ENCODE measurements around the gene FAM156A.

FAM156A gene

DNA sequence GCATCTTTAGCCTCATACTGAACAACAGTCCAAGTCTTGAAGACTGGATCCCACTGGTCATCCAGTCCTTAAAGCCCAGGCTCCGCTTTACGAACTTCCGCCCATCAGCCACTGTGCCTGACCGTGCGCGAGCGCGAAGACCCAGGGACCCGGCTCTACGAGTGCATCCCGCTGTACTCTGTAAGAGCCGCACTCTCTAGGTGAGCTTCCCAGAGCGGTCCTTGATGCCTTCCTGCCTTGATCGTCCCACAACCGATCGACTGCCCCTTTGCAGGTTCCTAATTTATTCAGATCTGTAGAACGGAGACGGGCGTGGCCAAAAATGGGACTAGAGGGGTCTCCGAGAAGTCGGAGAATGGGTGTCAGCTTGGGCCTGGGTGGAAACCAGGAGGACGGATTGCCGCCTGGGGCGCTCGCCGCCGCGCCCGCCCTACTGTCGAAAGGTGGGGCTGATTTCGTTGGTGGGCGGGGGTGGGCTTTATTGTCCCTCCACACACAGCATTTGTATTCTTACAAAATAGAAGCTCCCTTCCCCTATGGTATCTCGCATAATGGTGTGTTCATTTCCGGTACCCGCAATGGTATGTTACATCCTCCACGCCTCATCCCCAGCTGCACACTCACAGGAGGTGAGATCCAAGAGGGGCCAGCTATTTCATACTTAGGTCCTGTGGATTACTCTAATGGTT lies 42.3 kb upstream of the FAM156A start:
- TF ChIP-seq ISL1 (CRISPR knock-in tag; IDR thresholded peaks at IDR 0.05) (no peak), BACH2 (CRISPR knock-in tag; IDR thresholded peaks at IDR 0.05; ENCODE audit: borderline replicate concordance) (no peak), SNAI2 (CRISPR knock-in tag; IDR thresholded peaks at IDR 0.05) (no peak), ZFP30 (CRISPR knock-in tag; IDR thresholded peaks at IDR 0.05) (no peak), OSR1 (CRISPR knock-in tag; IDR thresholded peaks at IDR 0.05) (no peak), ZNF565 (CRISPR knock-in tag; conservative IDR thresholded peaks at IDR 0.05; ENCODE audit: low read depth) (no peak), ZNF8 (CRISPR knock-in tag; IDR thresholded peaks at IDR 0.05) (no peak), ZFP3 (CRISPR knock-in tag; IDR thresholded peaks at IDR 0.05) (no peak), TOX (CRISPR knock-in tag; IDR thresholded peaks at IDR 0.05; ENCODE audit: borderline replicate concordance) (no peak), CSDC2 (CRISPR knock-in tag; IDR thresholded peaks at IDR 0.05) (no peak), ZC3H10 (CRISPR knock-in tag; IDR thresholded peaks at IDR 0.05) (no peak), ZNF70 (CRISPR knock-in tag; IDR thresholded peaks at IDR 0.05) (no peak), ESRRG (CRISPR knock-in tag; IDR thresholded peaks at IDR 0.05) (no peak), GLIS3 (CRISPR knock-in tag; IDR thresholded peaks at IDR 0.05) (no peak)
- TF ChIP-seq, protein P1, sequence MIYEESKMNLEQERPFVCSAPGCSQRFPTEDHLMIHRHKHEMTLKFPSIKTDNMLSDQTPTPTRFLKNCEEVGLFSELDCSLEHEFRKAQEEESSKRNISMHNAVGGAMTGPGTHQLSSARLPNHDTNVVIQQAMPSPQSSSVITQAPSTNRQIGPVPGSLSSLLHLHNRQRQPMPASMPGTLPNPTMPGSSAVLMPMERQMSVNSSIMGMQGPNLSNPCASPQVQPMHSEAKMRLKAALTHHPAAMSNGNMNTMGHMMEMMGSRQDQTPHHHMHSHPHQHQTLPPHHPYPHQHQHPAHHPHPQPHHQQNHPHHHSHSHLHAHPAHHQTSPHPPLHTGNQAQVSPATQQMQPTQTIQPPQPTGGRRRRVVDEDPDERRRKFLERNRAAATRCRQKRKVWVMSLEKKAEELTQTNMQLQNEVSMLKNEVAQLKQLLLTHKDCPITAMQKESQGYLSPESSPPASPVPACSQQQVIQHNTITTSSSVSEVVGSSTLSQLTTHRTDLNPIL (CRISPR knock-in tag; IDR thresholded peaks at IDR 0.05; ENCODE audit: low read depth) = no peak
- TF ChIP-seq, protein P2, sequence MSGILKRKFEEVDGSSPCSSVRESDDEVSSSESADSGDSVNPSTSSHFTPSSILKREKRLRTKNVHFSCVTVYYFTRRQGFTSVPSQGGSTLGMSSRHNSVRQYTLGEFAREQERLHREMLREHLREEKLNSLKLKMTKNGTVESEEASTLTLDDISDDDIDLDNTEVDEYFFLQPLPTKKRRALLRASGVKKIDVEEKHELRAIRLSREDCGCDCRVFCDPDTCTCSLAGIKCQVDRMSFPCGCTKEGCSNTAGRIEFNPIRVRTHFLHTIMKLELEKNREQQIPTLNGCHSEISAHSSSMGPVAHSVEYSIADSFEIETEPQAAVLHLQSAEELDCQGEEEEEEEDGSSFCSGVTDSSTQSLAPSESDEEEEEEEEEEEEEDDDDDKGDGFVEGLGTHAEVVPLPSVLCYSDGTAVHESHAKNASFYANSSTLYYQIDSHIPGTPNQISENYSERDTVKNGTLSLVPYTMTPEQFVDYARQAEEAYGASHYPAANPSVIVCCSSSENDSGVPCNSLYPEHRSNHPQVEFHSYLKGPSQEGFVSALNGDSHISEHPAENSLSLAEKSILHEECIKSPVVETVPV (CRISPR knock-in tag; IDR thresholded peaks at IDR 0.05) = no peak
- TF ChIP-seq, protein P3, sequence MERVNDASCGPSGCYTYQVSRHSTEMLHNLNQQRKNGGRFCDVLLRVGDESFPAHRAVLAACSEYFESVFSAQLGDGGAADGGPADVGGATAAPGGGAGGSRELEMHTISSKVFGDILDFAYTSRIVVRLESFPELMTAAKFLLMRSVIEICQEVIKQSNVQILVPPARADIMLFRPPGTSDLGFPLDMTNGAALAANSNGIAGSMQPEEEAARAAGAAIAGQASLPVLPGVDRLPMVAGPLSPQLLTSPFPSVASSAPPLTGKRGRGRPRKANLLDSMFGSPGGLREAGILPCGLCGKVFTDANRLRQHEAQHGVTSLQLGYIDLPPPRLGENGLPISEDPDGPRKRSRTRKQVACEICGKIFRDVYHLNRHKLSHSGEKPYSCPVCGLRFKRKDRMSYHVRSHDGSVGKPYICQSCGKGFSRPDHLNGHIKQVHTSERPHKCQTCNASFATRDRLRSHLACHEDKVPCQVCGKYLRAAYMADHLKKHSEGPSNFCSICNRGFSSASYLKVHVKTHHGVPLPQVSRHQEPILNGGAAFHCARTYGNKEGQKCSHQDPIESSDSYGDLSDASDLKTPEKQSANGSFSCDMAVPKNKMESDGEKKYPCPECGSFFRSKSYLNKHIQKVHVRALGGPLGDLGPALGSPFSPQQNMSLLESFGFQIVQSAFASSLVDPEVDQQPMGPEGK (CRISPR knock-in tag; IDR thresholded peaks at IDR 0.05; ENCODE audit: borderline replicate concordance) = no peak
- TF ChIP-seq, protein P4, sequence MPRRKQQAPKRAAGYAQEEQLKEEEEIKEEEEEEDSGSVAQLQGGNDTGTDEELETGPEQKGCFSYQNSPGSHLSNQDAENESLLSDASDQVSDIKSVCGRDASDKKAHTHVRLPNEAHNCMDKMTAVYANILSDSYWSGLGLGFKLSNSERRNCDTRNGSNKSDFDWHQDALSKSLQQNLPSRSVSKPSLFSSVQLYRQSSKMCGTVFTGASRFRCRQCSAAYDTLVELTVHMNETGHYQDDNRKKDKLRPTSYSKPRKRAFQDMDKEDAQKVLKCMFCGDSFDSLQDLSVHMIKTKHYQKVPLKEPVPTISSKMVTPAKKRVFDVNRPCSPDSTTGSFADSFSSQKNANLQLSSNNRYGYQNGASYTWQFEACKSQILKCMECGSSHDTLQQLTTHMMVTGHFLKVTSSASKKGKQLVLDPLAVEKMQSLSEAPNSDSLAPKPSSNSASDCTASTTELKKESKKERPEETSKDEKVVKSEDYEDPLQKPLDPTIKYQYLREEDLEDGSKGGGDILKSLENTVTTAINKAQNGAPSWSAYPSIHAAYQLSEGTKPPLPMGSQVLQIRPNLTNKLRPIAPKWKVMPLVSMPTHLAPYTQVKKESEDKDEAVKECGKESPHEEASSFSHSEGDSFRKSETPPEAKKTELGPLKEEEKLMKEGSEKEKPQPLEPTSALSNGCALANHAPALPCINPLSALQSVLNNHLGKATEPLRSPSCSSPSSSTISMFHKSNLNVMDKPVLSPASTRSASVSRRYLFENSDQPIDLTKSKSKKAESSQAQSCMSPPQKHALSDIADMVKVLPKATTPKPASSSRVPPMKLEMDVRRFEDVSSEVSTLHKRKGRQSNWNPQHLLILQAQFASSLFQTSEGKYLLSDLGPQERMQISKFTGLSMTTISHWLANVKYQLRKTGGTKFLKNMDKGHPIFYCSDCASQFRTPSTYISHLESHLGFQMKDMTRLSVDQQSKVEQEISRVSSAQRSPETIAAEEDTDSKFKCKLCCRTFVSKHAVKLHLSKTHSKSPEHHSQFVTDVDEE (CRISPR knock-in tag; IDR thresholded peaks at IDR 0.05) = no peak
- ATAC-seq = no peak

DNA sequence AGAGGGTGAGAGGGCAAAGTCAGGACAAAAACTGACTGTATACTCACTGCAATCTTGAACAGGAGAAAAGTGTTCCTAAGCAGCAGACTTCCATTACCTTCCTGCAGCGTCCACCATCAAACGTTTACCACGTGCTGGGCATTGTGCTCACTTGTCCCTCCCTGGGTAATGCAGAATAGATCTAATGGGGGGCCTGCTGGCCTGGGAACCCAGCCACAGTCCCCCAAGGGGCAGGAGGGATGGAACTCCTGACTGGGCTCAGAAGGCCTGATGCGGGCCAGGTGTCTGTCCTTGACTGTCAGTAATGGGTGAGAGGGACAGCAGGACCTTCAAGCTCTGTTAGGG lies 37.6 kb upstream of the FAM156A start:
- ATAC-seq = no peak; the same call in 2 of the 3 replicates
- TF ChIP-seq ZFP3 (CRISPR knock-in tag; IDR thresholded peaks at IDR 0.05) (no peak), ZC3H10 (CRISPR knock-in tag; IDR thresholded peaks at IDR 0.05) (no peak), TCF4 (CRISPR knock-in tag; IDR thresholded peaks at IDR 0.05; ENCODE audit: borderline replicate concordance) (no peak), BACH2 (CRISPR knock-in tag; IDR thresholded peaks at IDR 0.05; ENCODE audit: borderline replicate concordance) (no peak)
- TF ChIP-seq, protein P2 (CRISPR knock-in tag; IDR thresholded peaks at IDR 0.05) = no peak
- TF ChIP-seq, protein P3 (CRISPR knock-in tag; IDR thresholded peaks at IDR 0.05; ENCODE audit: borderline replicate concordance) = no peak

All from SK-N-SH treated with all-trans-retinoic acid at 6 μM for 48 hours (cell line).